ENCODE measurements around the gene BRINP3.
"Not testable (repeated sequence)": the region's sequence is repeated elsewhere in the genome, so short reads cannot be mapped to it uniquely, and the experiment has no call there.

Gene BRINP3

GRCh38 chr1:190178827-190179226, 298.8 kb downstream of the BRINP3 start:
- no peak for FAIRE-seq

DNA sequence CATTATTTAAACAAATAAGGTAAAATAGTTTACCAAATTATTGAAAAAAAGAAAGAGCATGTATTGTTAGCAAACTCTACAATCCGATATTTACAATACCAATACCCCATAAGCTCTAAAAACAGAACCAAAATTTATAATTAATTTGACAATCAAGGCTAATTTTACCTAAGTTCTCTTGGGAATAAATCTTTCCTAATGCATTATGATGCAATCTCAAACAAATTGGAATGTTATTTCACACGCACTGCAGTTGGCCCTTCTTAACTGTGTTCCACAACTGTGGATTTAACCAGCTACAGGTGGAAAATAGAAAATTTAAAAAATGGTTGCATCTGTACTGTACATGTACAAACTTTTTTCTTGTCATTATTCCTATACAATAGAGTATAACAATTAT, 300.1 kb downstream of the BRINP3 start:
- no peak for FAIRE-seq

- FAIRE-seq: no peak
Observed at GRCh38 chr1:190176776-190177175, 300.9 kb downstream of the BRINP3 start.

- no peak for FAIRE-seq
Observed at GRCh38 chr1:190175320-190175719, 302.3 kb downstream of the BRINP3 start.

GRCh38 chr1:190172651-190173430, 304.8 kb downstream of the BRINP3 start:
- no peak for FAIRE-seq

- no peak for FAIRE-seq
Observed at GRCh38 chr1:190170321-190170720, 307.3 kb downstream of the BRINP3 start.

DNA sequence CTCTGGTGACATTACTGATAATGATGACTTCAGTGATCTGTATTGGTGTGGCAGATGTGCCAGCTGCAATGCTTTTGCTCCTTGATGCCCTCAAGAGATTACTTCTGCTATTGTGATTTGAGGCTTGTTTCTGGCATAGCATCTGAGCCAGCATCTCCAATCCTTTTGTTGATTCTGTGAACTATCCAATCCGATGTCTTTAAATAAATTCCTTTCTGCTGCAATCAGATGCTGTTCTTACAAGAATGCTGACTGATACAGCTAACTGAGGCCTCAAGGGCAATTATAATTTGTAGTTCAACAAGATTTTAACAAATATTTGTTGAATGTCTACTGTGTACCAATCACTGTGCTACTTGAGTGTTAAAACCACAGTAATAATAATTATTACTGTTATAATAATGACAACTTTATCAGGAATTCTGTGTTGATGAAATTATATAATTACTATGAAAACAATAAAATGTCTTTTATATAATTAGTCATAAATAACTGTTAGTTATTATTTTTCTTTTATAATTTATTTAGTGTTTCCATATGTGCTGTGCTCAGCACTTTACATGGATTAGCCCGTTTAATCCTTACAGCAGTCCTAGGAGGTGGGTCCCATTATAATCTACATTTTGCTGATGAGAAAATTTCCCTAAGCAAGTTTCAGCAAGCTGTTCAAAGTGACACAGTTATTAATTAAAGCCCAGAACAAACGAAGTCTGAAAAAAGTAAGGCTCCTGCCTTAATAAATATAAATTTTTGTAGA, 308.2 kb downstream of the BRINP3 start:
- no peak for FAIRE-seq

DNA sequence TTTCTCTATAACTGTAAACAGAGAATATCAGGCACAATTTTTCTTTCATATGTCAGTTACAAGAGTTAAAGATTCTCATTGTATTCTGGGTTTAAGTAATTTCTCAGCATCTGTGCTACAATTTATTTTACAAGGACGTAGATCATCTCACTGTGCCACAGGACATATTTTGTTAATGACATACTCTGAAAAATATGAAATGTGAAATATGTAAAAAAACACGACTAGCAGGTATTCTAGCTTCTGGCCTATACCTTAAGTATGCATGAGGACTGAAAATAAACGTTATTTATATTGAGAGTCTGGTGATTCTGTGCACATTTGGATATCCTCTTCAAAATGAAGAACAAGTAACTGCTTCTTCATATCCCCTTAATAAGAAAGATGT, 308.8 kb downstream of the BRINP3 start:
- FAIRE-seq: no peak

DNA sequence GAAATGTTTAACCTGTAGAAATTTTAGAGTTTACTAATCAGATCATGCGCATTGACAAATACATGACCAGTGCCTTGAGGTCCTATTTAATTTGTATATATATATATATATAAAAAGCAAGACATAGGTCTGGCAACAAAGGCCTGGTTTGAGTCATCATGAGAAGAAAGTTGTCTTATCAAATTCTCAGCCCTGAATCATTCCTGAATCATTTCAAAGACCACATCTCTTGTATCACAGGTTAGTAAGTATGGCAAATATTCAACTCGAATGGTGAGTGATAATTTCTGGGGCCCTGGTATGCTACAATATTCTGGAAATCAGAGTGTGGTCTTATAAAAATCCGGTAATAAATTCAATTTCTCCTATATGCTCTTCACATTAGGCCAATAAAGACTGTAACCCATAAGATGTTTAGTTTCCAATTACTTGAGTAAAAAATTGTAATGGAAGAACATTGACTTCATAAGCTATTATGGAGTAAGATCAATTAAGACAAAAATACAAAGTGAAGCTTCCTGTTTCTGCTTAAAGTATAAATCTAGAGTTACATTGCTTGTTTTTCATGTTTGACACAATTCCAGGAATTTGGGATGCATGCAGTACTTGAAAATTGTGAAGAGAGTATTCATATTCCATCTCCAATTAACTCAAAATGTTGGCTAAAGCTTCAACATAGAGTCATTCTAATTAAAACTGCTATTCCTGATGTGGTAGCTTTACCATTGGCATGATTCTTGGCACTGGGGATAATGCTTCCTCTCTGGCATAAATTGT, 309.4 kb downstream of the BRINP3 start:
- no peak for FAIRE-seq

DNA sequence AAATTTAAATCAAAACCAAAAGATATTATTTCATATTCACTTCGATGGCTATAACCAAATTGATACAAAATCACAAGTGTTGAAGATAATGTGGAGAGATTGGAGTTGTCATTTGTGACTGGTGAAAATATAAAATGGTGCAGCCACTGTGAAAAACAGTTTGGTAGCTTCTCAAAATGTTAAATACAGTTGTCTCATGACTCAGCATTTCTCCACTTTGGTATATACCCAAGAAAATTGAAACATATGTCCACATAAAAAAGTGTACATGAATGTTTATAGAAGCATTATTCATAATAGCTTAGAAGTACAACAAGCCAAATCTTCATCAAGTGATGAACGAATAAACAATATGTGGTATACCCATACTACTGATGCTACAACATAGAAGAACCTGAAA, 318.5 kb downstream of the BRINP3 start:
- no peak for FAIRE-seq

GRCh38 chr1:190154744-190155143, 322.9 kb downstream of the BRINP3 start:
- FAIRE-seq: no peak

DNA sequence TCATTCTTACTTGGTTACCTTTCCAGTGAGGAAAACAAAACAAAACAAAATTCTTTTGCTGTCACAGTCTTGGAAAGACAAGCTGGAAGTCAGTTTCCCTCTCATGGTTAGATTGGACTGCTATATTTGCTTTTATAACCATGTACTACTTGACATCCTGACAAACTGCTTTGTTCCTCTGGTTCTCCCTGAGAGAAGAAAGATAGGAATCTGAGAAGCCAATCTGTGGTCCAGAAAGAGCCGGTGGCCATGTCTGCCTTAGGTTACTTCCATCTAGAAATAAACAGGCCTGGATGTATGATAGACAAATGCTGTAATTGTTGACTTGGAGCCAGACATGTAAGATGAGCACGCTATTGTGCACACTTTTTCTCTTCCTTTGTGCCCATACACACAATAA, 330.0 kb downstream of the BRINP3 start:
- FAIRE-seq: no peak

- no peak for FAIRE-seq
Observed at GRCh38 chr1:190144650-190145049, 333.0 kb downstream of the BRINP3 start.

DNA sequence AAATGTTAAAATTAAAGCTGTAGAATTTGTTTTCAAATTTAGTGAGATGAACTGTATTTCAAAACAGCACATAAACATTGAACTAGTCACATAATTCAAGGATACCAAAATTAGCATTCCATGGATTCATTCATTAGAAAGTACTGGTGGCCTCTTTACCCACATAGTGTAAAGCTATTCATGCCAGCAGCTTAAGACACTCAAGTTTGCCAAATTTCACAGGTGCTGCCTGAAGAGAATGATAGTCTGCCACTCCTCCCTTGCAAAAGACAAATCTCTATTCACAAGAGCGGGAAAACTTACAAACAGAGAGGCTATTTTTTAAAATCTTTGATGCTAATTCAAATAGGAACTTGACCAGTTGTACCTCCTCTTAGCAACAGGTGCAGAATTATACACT, 337.0 kb downstream of the BRINP3 start:
- no peak for FAIRE-seq

DNA sequence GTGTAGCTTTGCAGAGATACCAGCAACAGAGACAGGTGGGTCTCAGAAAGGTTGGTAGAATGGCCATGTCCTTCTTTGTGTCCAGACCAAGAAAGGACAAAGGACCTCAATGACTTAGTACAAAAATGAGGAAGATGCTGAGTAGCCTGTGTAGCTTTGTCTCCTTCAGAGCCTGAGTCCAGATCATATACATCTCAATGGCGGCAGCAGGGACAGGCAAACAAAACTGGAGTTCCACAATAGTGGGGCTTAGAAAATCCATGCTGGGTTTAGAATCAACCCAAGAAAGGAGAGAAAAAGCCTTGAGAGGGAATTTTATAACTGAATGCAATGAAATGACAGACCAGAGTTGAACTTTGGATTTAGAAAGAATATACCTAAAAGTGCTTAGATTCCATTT, 339.0 kb downstream of the BRINP3 start:
- FAIRE-seq: no peak

- FAIRE-seq: no peak
Observed at GRCh38 chr1:190138266-190138665, 339.4 kb downstream of the BRINP3 start.

DNA sequence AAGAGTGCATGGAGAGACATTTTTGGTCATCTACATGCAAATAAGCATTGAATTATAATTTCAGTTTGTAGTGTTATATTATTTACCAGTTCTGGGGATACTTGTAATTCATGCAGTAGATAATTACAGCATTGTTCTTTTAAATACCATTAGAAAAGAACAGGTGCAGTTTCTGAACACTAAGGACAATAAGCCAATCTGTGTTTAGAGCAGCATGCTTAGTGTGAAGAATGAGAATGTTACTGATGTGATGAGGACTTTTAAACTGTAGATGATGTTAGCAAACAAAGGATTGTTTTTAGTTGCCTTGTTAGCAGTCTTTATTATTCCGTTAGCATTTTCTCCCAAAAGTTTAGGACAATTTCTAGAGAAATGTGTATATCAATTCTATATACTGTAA, 348.3 kb downstream of the BRINP3 start:
- no peak for FAIRE-seq

- FAIRE-seq: no peak
Observed at GRCh38 chr1:190126728-190127127, 350.9 kb downstream of the BRINP3 start.

DNA sequence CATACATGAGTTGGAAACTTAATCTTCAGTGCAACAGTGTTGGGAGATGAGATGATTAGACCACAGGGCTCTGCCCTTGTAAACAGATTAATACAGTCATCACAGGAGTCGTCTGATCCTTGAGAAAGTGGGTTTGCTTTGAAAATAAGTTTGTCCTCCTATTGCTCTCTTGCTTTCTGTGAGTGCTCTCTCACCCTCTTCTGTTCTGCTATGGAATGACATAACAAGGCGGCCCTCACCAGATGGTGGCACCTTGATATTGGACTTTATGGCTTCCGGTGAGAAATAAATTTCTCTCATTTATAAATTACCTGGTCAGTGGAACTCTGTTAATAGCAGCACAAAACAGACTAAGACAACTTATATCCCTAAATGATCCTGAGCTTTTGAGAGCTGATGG, 353.6 kb downstream of the BRINP3 start:
- no peak for FAIRE-seq

DNA sequence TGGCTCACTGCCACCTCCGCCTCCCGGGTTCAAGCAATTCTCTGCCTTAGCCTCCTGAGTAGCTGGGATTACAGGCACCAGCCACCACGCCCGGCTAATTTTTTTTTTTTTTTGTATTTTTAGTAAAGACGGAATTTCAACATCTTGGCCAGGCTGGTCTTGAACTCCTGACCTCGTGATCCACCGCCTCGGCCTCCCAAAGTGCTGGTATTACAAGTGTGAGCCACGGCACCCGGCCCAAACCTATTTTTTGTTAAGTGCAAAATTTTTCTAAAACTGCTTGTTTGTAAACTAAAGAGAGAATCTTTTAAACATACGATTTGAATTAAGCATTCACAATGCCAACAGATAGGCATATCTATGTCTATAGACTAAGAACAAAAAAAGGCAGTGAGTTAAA, 357.1 kb downstream of the BRINP3 start:
- FAIRE-seq: not testable (repeated sequence)

DNA sequence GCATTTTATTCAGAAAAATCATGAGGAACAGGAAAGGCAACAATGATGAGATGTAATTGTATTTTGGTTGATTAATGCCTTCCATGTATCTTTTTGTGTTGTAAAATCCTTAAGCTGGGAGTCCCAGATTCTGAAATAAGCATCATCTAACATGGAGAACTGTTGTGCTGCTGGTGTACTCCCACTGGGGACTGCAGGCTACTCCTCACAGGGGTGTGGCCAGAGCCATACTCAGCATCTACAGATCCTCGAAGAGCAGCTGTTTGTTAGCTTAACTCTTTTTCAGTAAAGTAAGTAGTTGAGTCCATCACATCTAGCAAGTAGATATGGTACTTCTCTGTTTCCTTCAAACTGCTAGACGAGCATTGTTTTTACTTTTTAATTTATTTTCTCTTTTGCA, 358.0 kb downstream of the BRINP3 start:
- no peak for FAIRE-seq

DNA sequence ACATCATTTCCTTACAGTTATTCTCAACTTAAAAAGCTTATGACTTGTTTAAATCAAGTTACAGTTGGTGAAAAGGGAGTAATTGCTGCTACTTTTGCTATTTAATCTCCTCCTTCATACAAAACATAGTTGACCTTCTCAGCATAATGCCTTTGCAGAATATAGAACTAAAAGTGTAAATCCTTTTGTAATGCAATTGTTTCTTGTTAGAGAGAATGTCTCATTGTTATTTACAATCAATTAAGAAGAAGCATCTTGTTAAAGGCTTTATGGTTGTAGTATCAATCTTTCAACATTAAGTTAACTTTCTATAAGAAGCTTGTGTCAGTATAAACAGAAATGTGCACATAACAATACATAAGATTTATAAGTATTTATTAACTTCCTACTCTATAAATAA, 360.7 kb downstream of the BRINP3 start:
- FAIRE-seq: no peak

- FAIRE-seq: no peak
Observed at GRCh38 chr1:190104961-190105360, 372.7 kb downstream of the BRINP3 start.

Measured in colon (tissue), 2 donors.